VCaP (cell line): ENCODE results near the gene TEX264.

Experiments used
- H3K27ac ChIP-seq: fragments of 450-650 bp; 2 replicates; pipeline ENCODE4 v1.5.1; 2017
- TF ChIP-seq, protein P1 (sequence below): fragments of 450-650 bp; conservative IDR thresholded peaks from 2 replicates; pipeline ENCODE4 v1.5.1; 2017; ENCODE audit warnings: mild to moderate bottlenecking, moderate library complexity

The TEX264 gene

DNA sequence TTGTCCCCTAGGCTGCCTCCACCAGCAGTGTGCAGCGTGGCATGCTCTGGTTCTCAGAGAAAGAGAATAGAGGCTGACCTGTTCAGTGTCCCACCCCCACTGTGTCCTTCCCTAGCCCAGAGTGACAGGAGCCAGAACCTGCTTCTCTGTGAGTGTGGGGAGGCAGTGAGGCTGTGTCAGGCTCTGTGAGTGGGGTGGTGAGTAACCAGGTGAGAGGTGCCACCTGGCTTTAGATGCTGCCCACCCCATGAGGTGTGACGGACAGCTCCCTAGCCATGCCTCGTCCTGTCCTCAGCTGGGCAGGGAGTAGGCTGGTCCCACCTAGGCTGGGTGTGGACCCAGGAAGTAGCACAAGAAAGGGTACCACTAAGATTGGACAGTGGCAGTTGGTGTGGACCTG, 6.3 kb downstream of the TEX264 start:
- TF ChIP-seq, protein P1, sequence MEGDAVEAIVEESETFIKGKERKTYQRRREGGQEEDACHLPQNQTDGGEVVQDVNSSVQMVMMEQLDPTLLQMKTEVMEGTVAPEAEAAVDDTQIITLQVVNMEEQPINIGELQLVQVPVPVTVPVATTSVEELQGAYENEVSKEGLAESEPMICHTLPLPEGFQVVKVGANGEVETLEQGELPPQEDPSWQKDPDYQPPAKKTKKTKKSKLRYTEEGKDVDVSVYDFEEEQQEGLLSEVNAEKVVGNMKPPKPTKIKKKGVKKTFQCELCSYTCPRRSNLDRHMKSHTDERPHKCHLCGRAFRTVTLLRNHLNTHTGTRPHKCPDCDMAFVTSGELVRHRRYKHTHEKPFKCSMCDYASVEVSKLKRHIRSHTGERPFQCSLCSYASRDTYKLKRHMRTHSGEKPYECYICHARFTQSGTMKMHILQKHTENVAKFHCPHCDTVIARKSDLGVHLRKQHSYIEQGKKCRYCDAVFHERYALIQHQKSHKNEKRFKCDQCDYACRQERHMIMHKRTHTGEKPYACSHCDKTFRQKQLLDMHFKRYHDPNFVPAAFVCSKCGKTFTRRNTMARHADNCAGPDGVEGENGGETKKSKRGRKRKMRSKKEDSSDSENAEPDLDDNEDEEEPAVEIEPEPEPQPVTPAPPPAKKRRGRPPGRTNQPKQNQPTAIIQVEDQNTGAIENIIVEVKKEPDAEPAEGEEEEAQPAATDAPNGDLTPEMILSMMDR = no peak
- H3K27ac ChIP-seq = no peak overlapping the region

GRCh38 chr3:51678186-51678585, 7.1 kb downstream of the TEX264 start:
- H3K27ac ChIP-seq = no peak overlapping the region
- TF ChIP-seq, protein P1 = no peak

- TF ChIP-seq, protein P1 = no peak
- no peak overlapping the region for H3K27ac ChIP-seq
Observed at GRCh38 chr3:51678641-51679040, 7.6 kb downstream of the TEX264 start.

GRCh38 chr3:51679318-51679717, 8.3 kb downstream of the TEX264 start:
- TF ChIP-seq, protein P1 = no peak
- H3K27ac ChIP-seq = no peak overlapping the region; the same call in 1 of the 2 replicates

GRCh38 chr3:51679777-51680176, 8.7 kb downstream of the TEX264 start:
- peak overlapping the region; percentile 40; the same call in 1 of the 2 replicates for H3K27ac ChIP-seq
- TF ChIP-seq, protein P1 = no peak

DNA sequence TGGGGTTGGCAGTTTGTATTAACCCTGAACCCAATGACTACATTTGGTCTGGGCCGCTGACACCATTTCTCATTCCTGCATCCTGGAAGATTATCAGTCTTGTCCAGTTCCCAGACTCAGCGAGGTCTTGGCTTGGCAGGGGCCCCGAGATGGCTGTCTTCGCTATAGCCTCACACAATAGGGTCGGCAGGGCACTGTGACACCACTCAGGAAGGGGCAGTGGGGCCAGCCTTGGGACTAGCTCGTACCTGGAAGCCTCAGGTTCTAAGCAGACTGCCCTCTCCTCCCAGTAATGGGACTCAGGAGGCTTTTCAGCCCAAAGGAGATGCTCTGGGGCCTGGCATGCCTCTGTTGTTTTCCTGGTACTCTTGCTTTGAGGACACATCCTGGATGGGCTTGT, 9.1 kb downstream of the TEX264 start:
- H3K27ac ChIP-seq = peak overlapping the region; percentile 40
- TF ChIP-seq, protein P1 = no peak

GRCh38 chr3:51680663-51681230, 9.7 kb downstream of the TEX264 start:
- TF ChIP-seq, protein P1 = no peak
- peak overlapping the region; percentile 40 for H3K27ac ChIP-seq
